ENCODE results near the gene ANK2.

The ANK2 gene

GRCh38 chr4:113406723-113407016 lies 357.2 kb downstream of the ANK2 start:
- no peaks in the 10 kb centered on the region for H3K9me3 ChIP-seq (ENCODE audit: control extremely low read depth in 1 of 5, control insufficient read depth in 4 of 5, insufficient read depth in 2 of 5, low read depth in 1 of 5, low read length in 4 of 5)
- H3K27ac ChIP-seq (ENCODE audit: insufficient read depth in 1 of 2, low read depth in 1 of 2, low read length in 2 of 2, poor library complexity in 1 of 2, severe bottlenecking in 2 of 2): no peak overlapping the region
- POLR2A ChIA-PET: no interaction called here
- DNase-seq: no peak
- peaks cover 0 to 2% (median 0%) of the 10 kb centered on the region in 5 experiments for H3K27me3 ChIP-seq (replicated peaks in 2 of 5; ENCODE audit: control insufficient read depth in 4 of 5, insufficient read depth in 5 of 5, low read length in 4 of 5)
- no peaks in the 10 kb centered on the region for H3K4me1 ChIP-seq (ENCODE audit: control extremely low read depth in 1 of 4, control insufficient read depth in 4 of 4, insufficient read depth in 4 of 4, low read length in 3 of 4)
- H3K4me3 ChIP-seq (ENCODE audit: control insufficient read depth in 1 of 7, extremely low read depth in 1 of 7, insufficient read depth in 4 of 7, low read depth in 2 of 7, low read length in 6 of 7): no peak overlapping the region
- H3K36me3 ChIP-seq (ENCODE audit: control insufficient read depth in 4 of 4, insufficient read depth in 4 of 4, low read length in 3 of 4): no peaks in the 10 kb centered on the region
- WGBS (ENCODE audit: insufficient coverage): 95% methylated on average over 7 of the region's 7 CpGs
- CTCF ChIA-PET: no interaction called here

- H3K9me3 ChIP-seq (ENCODE audit: control extremely low read depth in 1 of 5, control insufficient read depth in 4 of 5, insufficient read depth in 2 of 5, low read depth in 1 of 5, low read length in 4 of 5): no peaks in the 10 kb centered on the region
- H3K27ac ChIP-seq (ENCODE audit: insufficient read depth in 1 of 2, low read depth in 1 of 2, low read length in 2 of 2, poor library complexity in 1 of 2, severe bottlenecking in 2 of 2): no peak overlapping the region
- no peaks in the 10 kb centered on the region for H3K4me1 ChIP-seq (ENCODE audit: control extremely low read depth in 1 of 4, control insufficient read depth in 4 of 4, insufficient read depth in 4 of 4, low read length in 3 of 4)
- 100% methylated on average over 1 of the region's 2 CpGs for WGBS (ENCODE audit: insufficient coverage)
- peaks cover 0 to 2% (median 0%) of the 10 kb centered on the region in 5 experiments for H3K27me3 ChIP-seq (replicated peaks in 2 of 5; ENCODE audit: control insufficient read depth in 4 of 5, insufficient read depth in 5 of 5, low read length in 4 of 5)
- no peak overlapping the region for H3K4me3 ChIP-seq (ENCODE audit: control insufficient read depth in 1 of 7, extremely low read depth in 1 of 7, insufficient read depth in 4 of 7, low read depth in 2 of 7, low read length in 6 of 7)
- CTCF ChIA-PET: no interaction called here
- POLR2A ChIA-PET: no interaction called here
- no peak for DNase-seq
- no peaks in the 10 kb centered on the region for H3K36me3 ChIP-seq (ENCODE audit: control insufficient read depth in 4 of 4, insufficient read depth in 4 of 4, low read length in 3 of 4)
These were observed 358.0 kb downstream of the ANK2 start for GRCh38 chr4:113407409-113407808.

- Histone ChIP-seq H3K27ac (ENCODE audit: insufficient read depth in 1 of 2, low read depth in 1 of 2, low read length in 2 of 2, poor library complexity in 1 of 2, severe bottlenecking in 2 of 2) (no peak overlapping the region), H3K27me3 (replicated peaks in 2 of 5; ENCODE audit: control insufficient read depth in 4 of 5, insufficient read depth in 5 of 5, low read length in 4 of 5) (peaks cover 0 to 2% (median 0%) of the 10 kb centered on the region in 5 experiments), H3K4me3 (ENCODE audit: control insufficient read depth in 1 of 7, extremely low read depth in 1 of 7, insufficient read depth in 4 of 7, low read depth in 2 of 7, low read length in 6 of 7) (no peak overlapping the region), H3K4me1 (ENCODE audit: control extremely low read depth in 1 of 4, control insufficient read depth in 4 of 4, insufficient read depth in 4 of 4, low read length in 3 of 4) (no peaks in the 10 kb centered on the region), H3K9me3 (ENCODE audit: control extremely low read depth in 1 of 5, control insufficient read depth in 4 of 5, insufficient read depth in 2 of 5, low read depth in 1 of 5, low read length in 4 of 5) (no peaks in the 10 kb centered on the region), H3K36me3 (ENCODE audit: control insufficient read depth in 4 of 4, insufficient read depth in 4 of 4, low read length in 3 of 4) (no peaks in the 10 kb centered on the region)
- ChIA-PET POLR2A (no interaction called here), CTCF (interaction anchor here (1.4 kb wide), 1 partner anchor 14 kb away, joined by 5 read pairs; no protein-coding TSS in a partner anchor)
- WGBS (ENCODE audit: insufficient coverage): no CpG with 5 or more reads among the region's 4 CpGs
- no peak for DNase-seq
These were observed 359.7 kb downstream of the ANK2 start for GRCh38 chr4:113409181-113409580.

- no peaks in the 10 kb centered on the region for H3K36me3 ChIP-seq (ENCODE audit: control insufficient read depth in 4 of 4, insufficient read depth in 4 of 4, low read length in 3 of 4)
- no peaks in the 10 kb centered on the region for H3K9me3 ChIP-seq (ENCODE audit: control extremely low read depth in 1 of 5, control insufficient read depth in 4 of 5, insufficient read depth in 2 of 5, low read depth in 1 of 5, low read length in 4 of 5)
- POLR2A ChIA-PET: no interaction called here
- H3K27me3 ChIP-seq (replicated peaks in 2 of 5; ENCODE audit: control insufficient read depth in 4 of 5, insufficient read depth in 5 of 5, low read length in 4 of 5): peaks cover 0 to 2% (median 0%) of the 10 kb centered on the region in 5 experiments
- CTCF ChIA-PET: no interaction called here
- H3K4me1 ChIP-seq (ENCODE audit: control extremely low read depth in 1 of 4, control insufficient read depth in 4 of 4, insufficient read depth in 4 of 4, low read length in 3 of 4): no peaks in the 10 kb centered on the region
- no peak overlapping the region for H3K27ac ChIP-seq (ENCODE audit: insufficient read depth in 1 of 2, low read depth in 1 of 2, low read length in 2 of 2, poor library complexity in 1 of 2, severe bottlenecking in 2 of 2)
- DNase-seq: no peak
- H3K4me3 ChIP-seq (ENCODE audit: control insufficient read depth in 1 of 7, extremely low read depth in 1 of 7, insufficient read depth in 4 of 7, low read depth in 2 of 7, low read length in 6 of 7): no peak overlapping the region
These were observed 361.2 kb downstream of the ANK2 start for GRCh38 chr4:113410686-113411085.

- WGBS (ENCODE audit: insufficient coverage): 44% methylated on average over 2 of the region's 4 CpGs
- CTCF ChIA-PET: interaction anchor here (0.5 to 0.9 kb wide), 3 partner anchors 17 to 907 kb away, joined by 3 read pairs; no protein-coding TSS in a partner anchor
- H3K4me3 ChIP-seq (ENCODE audit: control insufficient read depth in 1 of 7, extremely low read depth in 1 of 7, insufficient read depth in 4 of 7, low read depth in 2 of 7, low read length in 6 of 7): no peak overlapping the region
- H3K27me3 ChIP-seq (replicated peaks in 2 of 5; ENCODE audit: control insufficient read depth in 4 of 5, insufficient read depth in 5 of 5, low read length in 4 of 5): peaks cover 0 to 1% (median 0%) of the 10 kb centered on the region in 5 experiments
- no peaks in the 10 kb centered on the region for H3K4me1 ChIP-seq (ENCODE audit: control extremely low read depth in 1 of 4, control insufficient read depth in 4 of 4, insufficient read depth in 4 of 4, low read length in 3 of 4)
- H3K36me3 ChIP-seq (ENCODE audit: control insufficient read depth in 4 of 4, insufficient read depth in 4 of 4, low read length in 3 of 4): no peaks in the 10 kb centered on the region
- DNase-seq: no peak
- POLR2A ChIA-PET: no interaction called here
- no peak overlapping the region for H3K27ac ChIP-seq (ENCODE audit: insufficient read depth in 1 of 2, low read depth in 1 of 2, low read length in 2 of 2, poor library complexity in 1 of 2, severe bottlenecking in 2 of 2)
- H3K9me3 ChIP-seq (ENCODE audit: control extremely low read depth in 1 of 5, control insufficient read depth in 4 of 5, insufficient read depth in 2 of 5, low read depth in 1 of 5, low read length in 4 of 5): no peaks in the 10 kb centered on the region
These were observed 362.1 kb downstream of the ANK2 start for GRCh38 chr4:113411496-113411938.

- no peaks in the 10 kb centered on the region for H3K4me1 ChIP-seq (ENCODE audit: control extremely low read depth in 1 of 4, control insufficient read depth in 4 of 4, insufficient read depth in 4 of 4, low read length in 3 of 4)
- H3K36me3 ChIP-seq (ENCODE audit: control insufficient read depth in 4 of 4, insufficient read depth in 4 of 4, low read length in 3 of 4): no peaks in the 10 kb centered on the region
- no peak overlapping the region for H3K27ac ChIP-seq (ENCODE audit: insufficient read depth in 1 of 2, low read depth in 1 of 2, low read length in 2 of 2, poor library complexity in 1 of 2, severe bottlenecking in 2 of 2)
- no CpG with 5 or more reads among the region's 2 CpGs for WGBS (ENCODE audit: insufficient coverage)
- peaks cover 0 to 6% (median 0%) of the 10 kb centered on the region in 5 experiments for H3K9me3 ChIP-seq (ENCODE audit: control extremely low read depth in 1 of 5, control insufficient read depth in 4 of 5, insufficient read depth in 2 of 5, low read depth in 1 of 5, low read length in 4 of 5)
- ChIA-PET CTCF (no interaction called here), POLR2A (no interaction called here)
- H3K27me3 ChIP-seq (replicated peaks in 2 of 5; ENCODE audit: control insufficient read depth in 4 of 5, insufficient read depth in 5 of 5, low read length in 4 of 5): no peaks in the 10 kb centered on the region
- DNase-seq: no peak
- no peak overlapping the region for H3K4me3 ChIP-seq (ENCODE audit: control insufficient read depth in 1 of 7, extremely low read depth in 1 of 7, insufficient read depth in 4 of 7, low read depth in 2 of 7, low read length in 6 of 7)
These were observed 370.2 kb downstream of the ANK2 start for GRCh38 chr4:113419631-113420030.

GRCh38 chr4:113420938-113421337 lies 371.5 kb downstream of the ANK2 start:
- ChIA-PET CTCF (no interaction called here), POLR2A (no interaction called here)
- Histone ChIP-seq H3K27ac (ENCODE audit: insufficient read depth in 1 of 2, low read depth in 1 of 2, low read length in 2 of 2, poor library complexity in 1 of 2, severe bottlenecking in 2 of 2) (no peak overlapping the region), H3K4me1 (ENCODE audit: control extremely low read depth in 1 of 4, control insufficient read depth in 4 of 4, insufficient read depth in 4 of 4, low read length in 3 of 4) (no peaks in the 10 kb centered on the region), H3K9me3 (ENCODE audit: control extremely low read depth in 1 of 5, control insufficient read depth in 4 of 5, insufficient read depth in 2 of 5, low read depth in 1 of 5, low read length in 4 of 5) (peaks cover 0 to 6% (median 0%) of the 10 kb centered on the region in 5 experiments), H3K36me3 (ENCODE audit: control insufficient read depth in 4 of 4, insufficient read depth in 4 of 4, low read length in 3 of 4) (no peaks in the 10 kb centered on the region), H3K27me3 (replicated peaks in 2 of 5; ENCODE audit: control insufficient read depth in 4 of 5, insufficient read depth in 5 of 5, low read length in 4 of 5) (no peaks in the 10 kb centered on the region), H3K4me3 (ENCODE audit: control insufficient read depth in 1 of 7, extremely low read depth in 1 of 7, insufficient read depth in 4 of 7, low read depth in 2 of 7, low read length in 6 of 7) (no peak overlapping the region)
- DNase-seq: no peak

Data from common myeloid progenitor, CD34-positive (primary cell).